ENCODE data around the gene TPP1. TPM values are rescaled to one million over a fixed set of nuclear protein-coding genes. Genes with fewer than 3 reads are reported as not detected.

TPP1 gene
- total and polyA plus RNA-seq, 4 experiments from 2014 or later: 103 to 198 (median 169) TPM

GRCh38 chr11:6658647-6659046, 39.4 kb upstream of the TPP1 start:
- intact Hi-C loops (cut with micrococcal nuclease): no loop called here
- Histone ChIP-seq H3K4me1 (ENCODE audit: insufficient read depth, low read length) (peaks cover 15% of the 10 kb centered on the region), H3K27me3 (ENCODE audit: insufficient read depth, low read length) (peaks cover 7% of the 10 kb centered on the region), H3K36me3 (ENCODE audit: insufficient read depth, low read length) (no peaks in the 10 kb centered on the region), H3K9me3 (ENCODE audit: control insufficient read depth in 1 of 2, low read length in 2 of 2) (no peaks in the 10 kb centered on the region), H3K27ac (ENCODE audit: low read depth, low read length) (no peak overlapping the region), H3K4me3 (ENCODE audit: low read length in 2 of 2) (no peak overlapping the region)
- Mint-ChIP-seq H3K36me3 (no peaks in the 10 kb centered on the region), H3K4me3 (no peak overlapping the region), H3K9me3 (no peaks in the 10 kb centered on the region), H3K27me3 (peaks cover 0 to 2% of the 10 kb centered on the region in 2 donors), H3K4me1 (peaks cover 4 to 11% (median 6%) of the 10 kb centered on the region in 4 donors), H3K27ac (no peak overlapping the region)
- CTCF ChIA-PET (ENCODE audit: partially characterized antibody): interaction anchor here (1.0 to 3.8 kb wide), 8 partner anchors 9 to 153 kb away, joined by 3 to 19 read pairs (median 10); partner anchors contain the start of genes MRPL17 and TPP1
- POLR2A ChIA-PET (ENCODE audit: partially characterized antibody): interaction anchor here (1.2 to 4.6 kb wide), 4 partner anchors 9 to 47 kb away, joined by 3 to 21 read pairs (median 6); partner anchors contain the start of genes MRPL17, TAF10 and TPP1
- DNase-seq: no peak

- ChIA-PET POLR2A (ENCODE audit: partially characterized antibody) (interaction anchor here (1.2 to 4.6 kb wide), 4 partner anchors 20 to 53 kb away, joined by 3 to 21 read pairs (median 8); partner anchors contain the start of genes ILK, RRP8, TAF10 and TPP1), CTCF (ENCODE audit: partially characterized antibody) (interaction anchor here (1.5 to 3.8 kb wide), 5 partner anchors 11 to 53 kb away, joined by 6 to 19 read pairs (median 13); partner anchors contain the start of genes ILK, MRPL17 and TPP1)
- Mint-ChIP-seq H3K27ac (peak overlapping the region in 4 of 7 donors; percentile 7 to 43 (median 32)), H3K36me3 (no peaks in the 10 kb centered on the region), H3K4me1 (peaks cover 0 to 8% (median 1%) of the 10 kb centered on the region in 4 donors), H3K4me3 (peak overlapping the region; percentile 9 to 78 (median 70)), H3K9me3 (no peaks in the 10 kb centered on the region), H3K27me3 (peaks cover 0 to 2% of the 10 kb centered on the region in 2 donors)
- Histone ChIP-seq H3K4me1 (ENCODE audit: insufficient read depth, low read length) (peaks cover 25% of the 10 kb centered on the region), H3K36me3 (ENCODE audit: insufficient read depth, low read length) (no peaks in the 10 kb centered on the region), H3K27ac (ENCODE audit: low read depth, low read length) (no peak overlapping the region), H3K9me3 (ENCODE audit: control insufficient read depth in 1 of 2, low read length in 2 of 2) (no peaks in the 10 kb centered on the region), H3K27me3 (ENCODE audit: insufficient read depth, low read length) (peaks cover 7% of the 10 kb centered on the region), H3K4me3 (ENCODE audit: low read length in 2 of 2) (no peak overlapping the region)
- DNase-seq: no peak
- intact Hi-C loops (cut with micrococcal nuclease): no loop called here
These were observed 38.1 kb upstream of the TPP1 start for GRCh38 chr11:6657346-6657745.

DNA sequence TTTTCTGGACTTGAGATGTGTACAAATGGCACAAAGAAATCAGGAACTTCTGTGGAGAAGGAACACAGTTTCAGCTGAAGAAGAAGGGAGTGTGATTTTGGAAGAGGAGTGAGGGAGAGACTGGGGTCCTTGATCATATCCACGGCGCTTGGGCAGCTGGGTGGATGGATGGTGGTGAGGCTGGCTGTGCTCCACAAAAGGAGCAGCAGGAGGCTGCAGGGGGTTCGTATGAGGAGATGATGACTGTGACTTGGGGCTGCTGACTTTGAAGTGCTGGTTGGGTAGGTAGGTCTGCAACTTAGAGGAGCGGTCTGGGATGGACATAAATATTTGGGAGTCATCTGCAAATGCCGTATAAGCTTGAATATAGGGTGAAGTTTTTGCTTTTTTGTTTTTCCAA, 37.7 kb upstream of the TPP1 start:
- intact Hi-C loops (cut with micrococcal nuclease): no loop called here
- H3K27ac ChIP-seq (ENCODE audit: low read depth, low read length): no peak overlapping the region
- no peaks in the 10 kb centered on the region for H3K9me3 ChIP-seq (ENCODE audit: control insufficient read depth in 1 of 2, low read length in 2 of 2)
- peaks cover 7% of the 10 kb centered on the region for H3K27me3 ChIP-seq (ENCODE audit: insufficient read depth, low read length)
- H3K36me3 Mint-ChIP-seq: no peaks in the 10 kb centered on the region
- POLR2A ChIA-PET (ENCODE audit: partially characterized antibody): interaction anchor here (1.2 to 4.6 kb wide), 5 partner anchors 10 to 53 kb away, joined by 3 to 21 read pairs (median 6); partner anchors contain the start of genes ILK, RRP8, TAF10 and TPP1
- H3K9me3 Mint-ChIP-seq: no peaks in the 10 kb centered on the region
- DNase-seq: no peak
- peaks cover 0 to 2% of the 10 kb centered on the region in 2 donors for H3K27me3 Mint-ChIP-seq
- H3K36me3 ChIP-seq (ENCODE audit: insufficient read depth, low read length): no peaks in the 10 kb centered on the region
- H3K27ac Mint-ChIP-seq: peak overlapping the region; percentile 7 to 76 (median 50)
- peaks cover 0 to 8% (median 1%) of the 10 kb centered on the region in 4 donors for H3K4me1 Mint-ChIP-seq
- peak overlapping the region; percentile 9 to 78 (median 70) for H3K4me3 Mint-ChIP-seq
- CTCF ChIA-PET (ENCODE audit: partially characterized antibody): interaction anchor here (1.5 to 3.8 kb wide), 5 partner anchors 11 to 53 kb away, joined by 6 to 19 read pairs (median 13); partner anchors contain the start of genes ILK, MRPL17 and TPP1
- no peak overlapping the region for H3K4me3 ChIP-seq (ENCODE audit: low read length in 2 of 2)
- H3K4me1 ChIP-seq (ENCODE audit: insufficient read depth, low read length): peaks cover 25% of the 10 kb centered on the region

DNA sequence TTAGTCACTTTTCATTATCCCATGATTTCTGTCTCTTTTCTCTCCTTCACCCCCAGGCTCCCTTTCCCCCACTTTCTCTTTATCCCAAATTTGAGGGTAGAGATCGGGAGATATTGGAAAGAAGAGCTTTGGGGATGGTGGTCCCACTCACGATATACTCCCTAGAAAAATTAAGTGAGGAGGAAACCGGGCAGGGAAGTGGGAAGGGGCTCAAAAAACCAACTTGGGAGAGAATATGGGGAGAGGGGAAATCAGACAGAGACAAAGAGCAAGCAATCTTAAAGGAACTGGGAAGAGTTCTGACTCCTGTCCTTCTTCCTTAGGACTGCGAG, 37.3 kb upstream of the TPP1 start:
- ChIA-PET CTCF (ENCODE audit: partially characterized antibody) (interaction anchor here (1.5 to 3.8 kb wide), 5 partner anchors 11 to 52 kb away, joined by 6 to 19 read pairs (median 13); partner anchors contain the start of genes ILK, MRPL17 and TPP1), POLR2A (ENCODE audit: partially characterized antibody) (interaction anchor here (1.0 to 4.6 kb wide), 6 partner anchors 10 to 52 kb away, joined by 3 to 21 read pairs (median 6); partner anchors contain the start of genes ILK, RRP8, TAF10 and TPP1)
- H3K36me3 ChIP-seq (ENCODE audit: insufficient read depth, low read length): no peaks in the 10 kb centered on the region
- H3K27ac ChIP-seq (ENCODE audit: low read depth, low read length): no peak overlapping the region
- intact Hi-C loops (cut with micrococcal nuclease): no loop called here
- H3K36me3 Mint-ChIP-seq: no peaks in the 10 kb centered on the region
- peaks cover 0 to 2% of the 10 kb centered on the region in 2 donors for H3K27me3 Mint-ChIP-seq
- H3K9me3 Mint-ChIP-seq: no peaks in the 10 kb centered on the region
- H3K4me1 ChIP-seq (ENCODE audit: insufficient read depth, low read length): peaks cover 25% of the 10 kb centered on the region
- H3K27me3 ChIP-seq (ENCODE audit: insufficient read depth, low read length): peaks cover 7% of the 10 kb centered on the region
- DNase-seq: no peak
- H3K27ac Mint-ChIP-seq: peak overlapping the region in 6 of 7 donors; percentile 30 to 76 (median 60)
- no peaks in the 10 kb centered on the region for H3K9me3 ChIP-seq (ENCODE audit: control insufficient read depth in 1 of 2, low read length in 2 of 2)
- no peak overlapping the region for H3K4me3 ChIP-seq (ENCODE audit: low read length in 2 of 2)
- H3K4me1 Mint-ChIP-seq: peaks cover 0 to 8% (median 1%) of the 10 kb centered on the region in 4 donors
- peak overlapping the region; percentile 9 to 78 (median 70) for H3K4me3 Mint-ChIP-seq

GRCh38 chr11:6655790-6656583, 36.8 kb upstream of the TPP1 start, which contains the start of gene DCHS1:
Gene DCHS1, minus strand, starts transcription at chr11:6655809. Its CDS starts 14,196 bp downstream, at chr11:6641613.
- ChIA-PET CTCF (ENCODE audit: partially characterized antibody) (interaction anchor here (3.0 to 3.8 kb wide), 3 partner anchors 12 to 37 kb away, joined by 13 to 19 read pairs (median 15); partner anchors contain the start of genes MRPL17 and TPP1), POLR2A (ENCODE audit: partially characterized antibody) (interaction anchor here (1.0 to 4.6 kb wide), 6 partner anchors 9 to 52 kb away, joined by 3 to 21 read pairs (median 8); partner anchors contain the start of genes ILK, RRP8, TAF10 and TPP1)
- Histone ChIP-seq H3K36me3 (ENCODE audit: insufficient read depth, low read length) (no peaks in the 10 kb centered on the region), H3K4me1 (ENCODE audit: insufficient read depth, low read length) (peaks cover 25% of the 10 kb centered on the region), H3K4me3 (ENCODE audit: low read length in 2 of 2) (peak within 1 kb of the TSS in 1 of 2 donors; percentile 30), H3K27me3 (ENCODE audit: insufficient read depth, low read length) (peaks cover 7% of the 10 kb centered on the region), H3K27ac (ENCODE audit: low read depth, low read length) (no peak within 1 kb of the TSS), H3K9me3 (ENCODE audit: control insufficient read depth in 1 of 2, low read length in 2 of 2) (no peaks in the 10 kb centered on the region)
- H3K27me3 Mint-ChIP-seq: peaks cover 0 to 2% of the 10 kb centered on the region in 2 donors
- peak in 1 of 5 donors; percentile 16 for DNase-seq
- intact Hi-C loops (cut with micrococcal nuclease): loop anchor here (1.0 kb wide), 1 partner anchor 37 kb away; the partner anchor contains the start of gene TPP1
- H3K4me1 Mint-ChIP-seq: peaks cover 0 to 8% (median 1%) of the 10 kb centered on the region in 4 donors
- H3K36me3 Mint-ChIP-seq: no peaks in the 10 kb centered on the region
- H3K4me3 Mint-ChIP-seq: peak within 1 kb of the TSS; percentile 67 to 80 (median 74)
- H3K9me3 Mint-ChIP-seq: no peaks in the 10 kb centered on the region
- H3K27ac Mint-ChIP-seq: peak within 1 kb of the TSS; percentile 30 to 79 (median 69)

GRCh38 chr11:6655020-6655789, 36.0 kb upstream of the TPP1 start:
- Histone ChIP-seq H3K27me3 (ENCODE audit: insufficient read depth, low read length) (peaks cover 7% of the 10 kb centered on the region), H3K9me3 (ENCODE audit: control insufficient read depth in 1 of 2, low read length in 2 of 2) (no peaks in the 10 kb centered on the region), H3K4me3 (ENCODE audit: low read length in 2 of 2) (peak overlapping the region in 1 of 2 donors; percentile 3), H3K27ac (ENCODE audit: low read depth, low read length) (no peak overlapping the region), H3K36me3 (ENCODE audit: insufficient read depth, low read length) (no peaks in the 10 kb centered on the region), H3K4me1 (ENCODE audit: insufficient read depth, low read length) (peaks cover 25% of the 10 kb centered on the region)
- Mint-ChIP-seq H3K27ac (no peak overlapping the region), H3K27me3 (peaks cover 0 to 2% of the 10 kb centered on the region in 2 donors), H3K36me3 (no peaks in the 10 kb centered on the region), H3K4me3 (no peak overlapping the region), H3K4me1 (peaks cover 0 to 8% (median 1%) of the 10 kb centered on the region in 4 donors), H3K9me3 (no peaks in the 10 kb centered on the region)
- intact Hi-C loops (cut with micrococcal nuclease): loop anchor here (1.0 kb wide), 1 partner anchor 36 kb away; the partner anchor contains the start of gene TPP1
- POLR2A ChIA-PET (ENCODE audit: partially characterized antibody): interaction anchor here (1.2 to 4.6 kb wide), 5 partner anchors 9 to 43 kb away, joined by 3 to 21 read pairs (median 8); partner anchors contain the start of genes MRPL17, TAF10 and TPP1
- DNase-seq: peak in 1 of 5 donors; percentile 50
- CTCF ChIA-PET (ENCODE audit: partially characterized antibody): interaction anchor here (3.8 kb wide), 1 partner anchor 28 kb away, joined by 15 read pairs; the partner anchor contains the start of gene MRPL17

Measured in CD4-positive, alpha-beta memory T cell (primary cell).